HG02973 (cell line): Measurements from ENCODE around the gene ITGA7.

Source experiments
- ATAC-seq: cut with Tn5 transposase; IDR thresholded peaks from one replicate; pipeline ENCODE4 v1.9.1; 2021; ENCODE audit warnings: moderate library complexity; ENCODE audit not compliant: unreplicated experiment

The ITGA7 gene

GRCh38 chr12:55720894-55721444, 13.3 kb upstream of the ITGA7 start:
- no peak for ATAC-seq

GRCh38 chr12:55720071-55720564, 12.4 kb upstream of the ITGA7 start, which contains the start of gene RDH5:
Gene RDH5 (plus strand): TSS chr12:55720393. CDS start chr12:55721185, 792 bp downstream.
- no peak for ATAC-seq

- ATAC-seq, result no peak
Observed at GRCh38 chr12:55719371-55719770, 11.7 kb upstream of the ITGA7 start.

- ATAC-seq, result no peak
Observed at GRCh38 chr12:55718624-55719275, 11.0 kb upstream of the ITGA7 start.

- ATAC-seq, result no peak
Observed at GRCh38 chr12:55718015-55718414, 10.3 kb upstream of the ITGA7 start.

- no peak for ATAC-seq
Observed at GRCh38 chr12:55717011-55718007, 9.6 kb upstream of the ITGA7 start.

- ATAC-seq, result peak; percentile 20
Observed at GRCh38 chr12:55716582-55716957, 8.9 kb upstream of the ITGA7 start.

GRCh38 chr12:55715833-55716581, 8.3 kb upstream of the ITGA7 start, which contains the start of gene BLOC1S1:
Gene BLOC1S1 (plus strand): TSS chr12:55716046. CDS start chr12:55716052, 6 bp downstream.
- peak; percentile 88 for ATAC-seq

- ATAC-seq, result peak; percentile 11
Observed at GRCh38 chr12:55715169-55715764, 7.6 kb upstream of the ITGA7 start.

GRCh38 chr12:55713721-55714120, 6.0 kb upstream of the ITGA7 start:
- no peak for ATAC-seq

- no peak for ATAC-seq
Observed at GRCh38 chr12:55712700-55713415, 5.2 kb upstream of the ITGA7 start.

- no peak for ATAC-seq
Observed at GRCh38 chr12:55711786-55712553, 4.3 kb upstream of the ITGA7 start.

GRCh38 chr12:55708695-55709233, 1.1 kb upstream of the ITGA7 start:
- ATAC-seq, result no peak

GRCh38 chr12:55707219-55707671, 459 bp downstream of the ITGA7 start:
- no peak for ATAC-seq

GRCh38 chr12:55706568-55707218, 1.0 kb downstream of the ITGA7 start:
- no peak for ATAC-seq

GRCh38 chr12:55705782-55706402, 1.8 kb downstream of the ITGA7 start:
- ATAC-seq, result no peak
